Smooth muscle cell (in vitro differentiated cells): Measurements from ENCODE around the gene MCEMP1. TPM values are rescaled to one million over a fixed set of nuclear protein-coding genes. Genes with fewer than 3 reads are reported as not detected.

Experiments
- DNase-seq: peaks from one replicate; lab custom pipeline; 2025; ENCODE audit not compliant: unreplicated experiment; lab: John Stamatoyannopoulos, UW
- H2AFZ ChIP-seq: fragments of 200-600 bp; sonication (generic); 2 replicates; pipeline ENCODE4 v1.6.0; 2016; ENCODE audit warnings: antibody characterized with exemption, low read depth, mild to moderate bottlenecking
- H3F3A ChIP-seq: fragments of 200-600 bp; sonication (generic); 2 replicates; pipeline ENCODE4 v1.6.0; 2017; ENCODE audit warnings: antibody characterized with exemption, low read depth
- H3K27ac ChIP-seq: fragments of 200-600 bp; sonication (generic); 2 replicates; pipeline ENCODE4 v1.5.1; 2016; ENCODE audit warnings: low read depth, mild to moderate bottlenecking
- H3K27me3 ChIP-seq: fragments of 200-600 bp; sonication (generic); 2 replicates; pipeline ENCODE4 v1.6.1; 2016; ENCODE audit warnings: low read depth, mild to moderate bottlenecking
- H3K36me3 ChIP-seq: fragments of 200-600 bp; sonication (generic); 2 replicates; pipeline ENCODE4 v1.5.1; 2016; ENCODE audit warnings: low read depth
- H3K4me1 ChIP-seq: fragments of 200-600 bp; sonication (generic); 2 replicates; pipeline ENCODE4 v1.5.1; 2016; ENCODE audit warnings: low read depth
- H3K4me2 ChIP-seq: fragments of 200-600 bp; sonication (generic); 2 replicates; pipeline ENCODE4 v1.6.0; 2016; ENCODE audit warnings: mild to moderate bottlenecking
- H3K4me3 ChIP-seq: fragments of 200-600 bp; sonication (generic); 2 replicates; pipeline ENCODE4 v1.5.1; 2016; ENCODE audit warnings: mild to moderate bottlenecking
- H3K79me2 ChIP-seq: fragments of 200-600 bp; sonication (generic); 2 replicates; pipeline ENCODE4 v1.6.0; 2016; ENCODE audit warnings: low read depth, mild to moderate bottlenecking
- H3K9ac ChIP-seq: fragments of 200-600 bp; sonication (generic); 2 replicates; pipeline ENCODE4 v1.6.0; 2016; ENCODE audit warnings: low read depth
- H3K9me3 ChIP-seq: fragments of 200-600 bp; sonication (generic); replicated peaks from 2 replicates; pipeline ENCODE4 v1.5.1; 2016; ENCODE audit warnings: low read depth
- H4K20me1 ChIP-seq: fragments of 200-600 bp; sonication (generic); 2 replicates; pipeline ENCODE4 v1.6.0; 2016; ENCODE audit warnings: low read depth
- CTCF ChIP-seq: fragments of 200-600 bp; sonication (generic); IDR thresholded peaks from 2 replicates; pipeline ENCODE4 v1.5.1; 2017; ENCODE audit warnings: borderline replicate concordance, mild to moderate bottlenecking, antibody characterized with exemption; ENCODE audit not compliant: insufficient read depth, poor library complexity, severe bottlenecking
- WGBS: methylation state at CpG from one replicate; pipeline ENCODE4 v1.1.7; 2016; ENCODE audit warnings: low lambda C conversion rate; 5-methylcytosine and 5-hydroxymethylcytosine counted together
- polyA plus RNA-seq: library from polyadenylated mRNA; unstranded; fragments of >200 nt; fragmentation: Nextera tagmentation; extraction: Ambion mirVana; gene quantifications from 2 replicates; pipeline ENCODE4 v1.2.1, GENCODE V29; 2016
- total RNA-seq: library from RNA; depleted of rRNA; stranded (reverse); fragments of >200 nt; gene quantifications from 2 replicates; pipeline ENCODE4 v1.2.3, GENCODE V29; 2014

The MCEMP1 gene
- total and polyA plus RNA-seq, 2 experiments from 2014 or later, result not detected

- TF ChIP-seq CTCF, result no peak
- Histone ChIP-seq H3K36me3 (no peaks in the 10 kb centered on the region), H3K4me2 (no peak overlapping the region), H4K20me1 (no peaks in the 10 kb centered on the region), H3K9ac (no peak overlapping the region), H3K27ac (no peak overlapping the region), H2AFZ (no peak overlapping the region), H3K4me1 (no peaks in the 10 kb centered on the region), H3F3A (no peaks in the 10 kb centered on the region), H3K79me2 (no peaks in the 10 kb centered on the region), H3K4me3 (no peak overlapping the region), H3K9me3 (no peaks in the 10 kb centered on the region), H3K27me3 (no peaks in the 10 kb centered on the region)
- DNase-seq, result no peak
- WGBS, result 68% methylated on average over 7 of the region's 8 CpGs
Measured at GRCh38 chr19:7718668-7719067, 41.8 kb downstream of the MCEMP1 start.

- DNase-seq, result no peak
- Histone ChIP-seq H3K36me3 (no peaks in the 10 kb centered on the region), H2AFZ (no peak overlapping the region), H3K9me3 (no peaks in the 10 kb centered on the region), H3K79me2 (no peaks in the 10 kb centered on the region), H3K4me3 (no peak overlapping the region), H3K27me3 (no peaks in the 10 kb centered on the region), H3F3A (no peaks in the 10 kb centered on the region), H3K9ac (no peak overlapping the region), H3K27ac (no peak overlapping the region), H3K4me2 (no peak overlapping the region), H3K4me1 (no peaks in the 10 kb centered on the region), H4K20me1 (no peaks in the 10 kb centered on the region)
- 91% methylated on average over 6 of the region's 6 CpGs for WGBS
- TF ChIP-seq CTCF, result no peak
Measured at GRCh38 chr19:7720351-7720750, 43.5 kb downstream of the MCEMP1 start.

DNA sequence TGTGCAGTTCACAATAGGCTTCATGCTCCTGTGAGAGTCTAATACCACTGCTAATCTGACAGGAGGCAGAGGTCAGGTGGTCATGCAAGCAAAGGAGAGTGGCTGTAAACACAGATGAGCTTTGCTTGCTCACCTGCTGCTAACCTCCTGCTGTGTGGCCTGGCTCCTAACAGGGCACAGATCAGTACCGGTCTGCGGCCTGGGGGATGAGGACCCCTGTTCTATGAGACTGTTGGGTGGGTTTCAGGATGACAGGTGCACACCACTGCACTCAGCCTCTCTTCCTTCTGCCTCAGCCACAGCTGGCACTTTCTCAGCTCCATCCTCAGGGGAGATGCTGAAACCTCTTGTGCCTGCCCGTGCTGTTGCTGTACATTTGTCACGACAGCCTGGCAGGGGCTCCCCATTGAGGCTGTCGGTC, 45.4 kb downstream of the MCEMP1 start:
- H3K4me1 ChIP-seq, result no peaks in the 10 kb centered on the region
- 79% methylated on average over 5 of the region's 5 CpGs for WGBS
- H2AFZ ChIP-seq, result no peak overlapping the region
- TF ChIP-seq CTCF, result no peak
- no peak for DNase-seq
- H3K36me3 ChIP-seq, result no peaks in the 10 kb centered on the region
- no peaks in the 10 kb centered on the region for H3F3A ChIP-seq
- no peak overlapping the region for H3K4me3 ChIP-seq
- no peak overlapping the region for H3K9ac ChIP-seq
- H3K79me2 ChIP-seq, result no peaks in the 10 kb centered on the region
- H3K9me3 ChIP-seq, result no peaks in the 10 kb centered on the region
- peaks cover 8% of the 10 kb centered on the region for H3K27me3 ChIP-seq
- no peak overlapping the region for H3K27ac ChIP-seq
- no peaks in the 10 kb centered on the region for H4K20me1 ChIP-seq
- no peak overlapping the region for H3K4me2 ChIP-seq

- WGBS, result 63% methylated on average over 2 of the region's 2 CpGs
- no peaks in the 10 kb centered on the region for H3K36me3 ChIP-seq
- H3K4me1 ChIP-seq, result no peaks in the 10 kb centered on the region
- no peak overlapping the region for H3K9ac ChIP-seq
- peaks cover 44% of the 10 kb centered on the region for H3K27me3 ChIP-seq
- no peak for TF ChIP-seq CTCF
- no peaks in the 10 kb centered on the region for H4K20me1 ChIP-seq
- no peak overlapping the region for H3K4me2 ChIP-seq
- no peak overlapping the region for H2AFZ ChIP-seq
- DNase-seq, result no peak
- H3K79me2 ChIP-seq, result no peaks in the 10 kb centered on the region
- no peak overlapping the region for H3K27ac ChIP-seq
- H3F3A ChIP-seq, result no peaks in the 10 kb centered on the region
- no peaks in the 10 kb centered on the region for H3K9me3 ChIP-seq
- no peak overlapping the region for H3K4me3 ChIP-seq
Measured at GRCh38 chr19:7725791-7726190, 48.9 kb downstream of the MCEMP1 start.
